Measurements from ENCODE around the gene CD1C. TPM values are rescaled to one million over a fixed set of nuclear protein-coding genes. Genes with fewer than 3 reads are reported as not detected.

The CD1C gene
- total RNA-seq, 8 experiments from 2014 or later: 0.62 TPM; not detected in 7

DNA sequence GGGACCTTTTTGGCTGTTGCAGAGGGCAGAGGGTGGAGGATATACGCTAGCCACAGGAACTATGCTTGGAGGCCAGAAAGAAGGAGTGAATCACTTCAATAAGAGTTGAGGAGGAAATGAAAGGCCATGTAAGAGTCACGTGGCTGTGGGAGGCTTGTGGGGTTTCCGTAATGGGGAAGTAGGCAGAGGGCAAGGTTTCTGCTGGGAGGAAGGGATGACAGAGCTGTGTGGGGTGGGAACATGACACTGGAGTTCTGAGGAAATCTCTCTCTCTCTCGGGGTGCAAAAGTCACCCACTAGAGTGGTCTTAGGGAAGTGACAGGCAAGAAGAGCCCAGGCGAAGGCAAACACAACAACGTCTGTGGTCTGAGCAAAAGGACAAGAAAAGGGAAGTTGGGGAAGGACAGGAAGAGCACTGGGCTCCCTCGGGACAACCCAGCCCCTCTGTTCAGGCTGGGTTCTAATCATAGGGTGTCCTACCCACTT lies 3.9 kb upstream of the CD1C start:
- 6 to 86% (median 48%) methylated on average over 1 to 7 of the region's 7 CpGs for WGBS, 10 experiments
- in situ Hi-C loops (cut with MboI; ENCODE audit: low pct_unique_long_range_greater_than_20kb in 2 of 9, low sequenced_read_pairs in 9 of 9, unreplicated experiment in 9 of 9): no loop called here
- ATAC-seq (replicated peaks in 6 of 8): peak in 1 of 8 experiments; percentile 17
- H3K4me1 ChIP-seq (replicated peaks in 1 of 2): no peaks in the 10 kb centered on the region
- H3K4me3 ChIP-seq: no peak overlapping the region
- no peak overlapping the region for H3K27ac ChIP-seq

GRCh38 chr1:158286487-158286886 lies 3.2 kb upstream of the CD1C start:
- no peaks in the 10 kb centered on the region for H3K4me1 ChIP-seq (replicated peaks in 1 of 2)
- H3K4me3 ChIP-seq: no peak overlapping the region
- no peak overlapping the region for H3K27ac ChIP-seq
- ATAC-seq (replicated peaks in 6 of 8): no peak
- in situ Hi-C loops (cut with MboI; ENCODE audit: low pct_unique_long_range_greater_than_20kb in 2 of 9, low sequenced_read_pairs in 9 of 9, unreplicated experiment in 9 of 9): no loop called here
- 22 to 100% (median 71%) methylated on average over 1 to 4 of the region's 4 CpGs; no CpG with 5 or more reads in 1 of the 10 experiments for WGBS, 10 experiments

DNA sequence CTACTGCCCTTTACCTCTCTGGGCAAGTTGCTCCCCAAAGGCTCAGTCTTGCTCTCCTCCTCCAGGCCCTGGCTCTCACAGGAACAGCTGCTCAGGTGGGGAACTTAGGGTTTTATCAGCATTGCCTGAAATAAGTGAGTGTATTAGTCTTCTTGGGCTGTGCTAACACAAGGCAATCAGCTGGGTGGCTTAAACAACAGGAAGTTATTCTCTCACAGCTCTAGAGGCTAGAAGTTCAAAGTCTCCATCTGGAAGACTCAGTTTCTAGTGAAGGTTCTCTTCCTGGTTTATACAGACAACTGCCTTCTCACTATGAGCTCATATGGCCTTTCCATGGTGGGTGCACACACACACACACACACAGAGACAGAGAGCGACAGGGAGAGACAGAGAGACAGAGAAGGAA lies 2.8 kb upstream of the CD1C start:
- Histone ChIP-seq H3K4me1 (replicated peaks in 1 of 2) (no peaks in the 10 kb centered on the region), H3K27ac (no peak overlapping the region), H3K4me3 (no peak overlapping the region)
- no peak for ATAC-seq (replicated peaks in 6 of 8)
- in situ Hi-C loops (cut with MboI; ENCODE audit: low pct_unique_long_range_greater_than_20kb in 2 of 9, low sequenced_read_pairs in 9 of 9, unreplicated experiment in 9 of 9): no loop called here
- WGBS, 10 experiments: 0 to 100% (median 83%) methylated on average over 1 of the region's 1 CpG; no CpG with 5 or more reads in 7 of the 10 experiments

- H3K4me1 ChIP-seq (replicated peaks in 1 of 2): no peaks in the 10 kb centered on the region
- in situ Hi-C loops (cut with MboI; ENCODE audit: low pct_unique_long_range_greater_than_20kb in 2 of 9, low sequenced_read_pairs in 9 of 9, unreplicated experiment in 9 of 9): no loop called here
- WGBS, 10 experiments: 11 to 100% (median 80%) methylated on average over 1 to 5 of the region's 5 CpGs; no CpG with 5 or more reads in 1 of the 10 experiments
- no peak overlapping the region for H3K27ac ChIP-seq
- H3K4me3 ChIP-seq: no peak overlapping the region
- ATAC-seq (replicated peaks in 6 of 8): no peak
Observed at GRCh38 chr1:158290321-158290844, 660 bp downstream of the CD1C start.

- ATAC-seq (replicated peaks in 6 of 8): no peak
- Histone ChIP-seq H3K4me3 (no peak overlapping the region), H3K27ac (no peak overlapping the region), H3K4me1 (replicated peaks in 1 of 2) (no peaks in the 10 kb centered on the region)
- WGBS, 10 experiments: 80% methylated on average over 1 of the region's 2 CpGs; no CpG with 5 or more reads in 9 of the 10 experiments
- in situ Hi-C loops (cut with MboI; ENCODE audit: low pct_unique_long_range_greater_than_20kb in 2 of 9, low sequenced_read_pairs in 9 of 9, unreplicated experiment in 9 of 9): no loop called here
Observed at GRCh38 chr1:158295791-158296190, 6.1 kb downstream of the CD1C start.

DNA sequence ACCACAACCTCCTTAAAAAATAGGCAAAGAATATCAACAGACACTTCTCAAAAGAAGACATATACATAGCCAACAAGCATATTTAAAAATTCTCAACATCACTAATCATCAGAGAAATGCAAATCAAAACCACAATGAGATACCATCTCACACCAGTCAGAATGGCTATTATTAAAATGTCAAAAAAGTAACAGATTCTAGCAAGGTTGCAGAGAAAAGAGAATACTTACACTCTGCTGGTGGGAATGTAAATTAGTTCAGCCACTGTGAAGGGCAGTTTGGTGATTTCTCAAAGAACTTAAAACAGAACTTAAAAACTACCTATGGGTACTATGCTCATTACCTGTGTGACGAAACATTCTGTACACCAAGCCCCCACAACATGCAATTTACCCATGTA lies 20.9 kb downstream of the CD1C start:
- in situ Hi-C loops (cut with MboI; ENCODE audit: low pct_unique_long_range_greater_than_20kb in 2 of 9, low sequenced_read_pairs in 9 of 9, unreplicated experiment in 9 of 9): no loop called here
- ATAC-seq (replicated peaks in 6 of 8): no peak
- 10 to 87% (median 67%) methylated on average over 1 of the region's 1 CpG; no CpG with 5 or more reads in 1 of the 10 experiments for WGBS, 10 experiments

DNA sequence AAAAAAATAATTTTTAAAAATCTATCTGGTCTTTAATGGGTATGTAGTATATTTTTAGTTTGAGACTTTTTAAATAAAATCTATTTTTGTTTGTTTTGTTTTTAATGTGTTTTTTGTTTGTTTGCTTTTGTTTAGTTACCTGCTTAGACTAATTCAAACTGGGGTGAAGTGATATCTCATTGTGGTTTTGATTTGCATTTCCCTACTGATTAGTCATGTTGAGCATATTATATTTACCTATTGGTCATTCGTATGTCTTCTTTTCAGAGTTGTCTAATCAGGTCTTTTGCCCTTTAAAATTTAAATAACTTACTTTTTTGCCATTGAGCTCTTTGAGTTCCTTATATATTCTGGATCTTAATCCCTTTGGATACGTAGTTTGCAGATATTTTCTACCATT lies 21.3 kb downstream of the CD1C start:
- Histone ChIP-seq H3K27ac (no peak overlapping the region), H3K4me3 (no peak overlapping the region), H3K4me1 (replicated peaks in 1 of 2) (no peaks in the 10 kb centered on the region)
- 0 to 86% (median 62%) methylated on average over 1 to 2 of the region's 2 CpGs for WGBS, 10 experiments
- in situ Hi-C loops (cut with MboI; ENCODE audit: low pct_unique_long_range_greater_than_20kb in 2 of 9, low sequenced_read_pairs in 9 of 9, unreplicated experiment in 9 of 9): no loop called here
- ATAC-seq (replicated peaks in 6 of 8): no peak

More for the DNA sequence above, 20.9 kb downstream of the CD1C start:
- Histone ChIP-seq H3K27ac (no peak overlapping the region), H3K4me3 (no peak overlapping the region), H3K4me1 (replicated peaks in 1 of 2) (no peaks in the 10 kb centered on the region)

DNA sequence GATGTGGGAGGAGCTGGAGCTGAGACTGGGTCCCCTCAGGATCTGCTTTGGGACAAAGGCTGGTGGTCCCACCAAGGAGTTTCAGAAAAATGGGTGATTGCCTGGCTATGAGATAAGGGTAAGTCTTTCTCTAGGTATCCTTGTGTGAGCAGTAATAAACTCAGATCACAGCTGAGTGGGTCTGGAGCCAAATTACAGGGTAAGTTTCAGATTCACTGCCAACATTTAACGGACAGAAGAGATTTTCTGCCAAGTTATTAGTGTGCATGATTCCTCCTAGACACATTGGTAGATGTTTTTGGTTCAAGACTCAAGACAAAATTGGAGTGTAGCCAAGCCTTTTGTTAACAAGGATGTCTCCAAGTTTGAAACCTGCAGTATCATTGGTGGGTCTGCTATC lies 34.1 kb downstream of the CD1C start:
- in situ Hi-C loops (cut with MboI; ENCODE audit: low pct_unique_long_range_greater_than_20kb in 2 of 9, low sequenced_read_pairs in 9 of 9, unreplicated experiment in 9 of 9): no loop called here
- ATAC-seq (replicated peaks in 6 of 8): no peak
- 0 to 100% (median 67%) methylated on average over 1 of the region's 1 CpG; no CpG with 5 or more reads in 5 of the 10 experiments for WGBS, 10 experiments

GRCh38 chr1:158324395-158324794 lies 34.7 kb downstream of the CD1C start:
- Histone ChIP-seq H3K27ac (no peak overlapping the region), H3K4me1 (replicated peaks in 1 of 2) (no peaks in the 10 kb centered on the region), H3K4me3 (no peak overlapping the region)
- in situ Hi-C loops (cut with MboI; ENCODE audit: low pct_unique_long_range_greater_than_20kb in 2 of 9, low sequenced_read_pairs in 9 of 9, unreplicated experiment in 9 of 9): no loop called here
- no peak for ATAC-seq (replicated peaks in 6 of 8)
- 21 to 94% (median 78%) methylated on average over 1 to 4 of the region's 4 CpGs; no CpG with 5 or more reads in 1 of the 10 experiments for WGBS, 10 experiments

More for the DNA sequence above, 34.1 kb downstream of the CD1C start:
- Histone ChIP-seq H3K27ac (no peak overlapping the region), H3K4me3 (no peak overlapping the region), H3K4me1 (replicated peaks in 1 of 2) (no peaks in the 10 kb centered on the region)

DNA sequence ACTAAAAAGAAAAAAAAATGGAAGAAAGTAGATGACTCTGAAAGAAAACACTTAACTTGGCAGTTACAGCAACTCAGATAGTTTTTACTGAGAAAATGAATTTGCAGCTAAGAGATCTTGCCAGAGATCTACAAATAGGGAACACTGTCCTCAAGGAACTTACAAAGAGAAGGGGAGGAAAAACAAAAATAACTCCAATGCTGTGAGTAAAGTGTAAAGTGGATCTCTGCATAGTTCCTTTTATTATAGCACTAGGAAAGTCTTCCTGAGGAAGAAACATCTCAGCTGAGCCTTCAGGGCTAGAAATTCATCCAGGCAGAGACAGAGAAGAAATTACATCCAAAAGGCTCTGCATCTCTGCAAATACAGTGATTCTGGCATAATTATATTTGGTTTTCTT lies 37.8 kb downstream of the CD1C start:
- in situ Hi-C loops (cut with MboI; ENCODE audit: low pct_unique_long_range_greater_than_20kb in 2 of 9, low sequenced_read_pairs in 9 of 9, unreplicated experiment in 9 of 9): no loop called here
- no peak overlapping the region for H3K27ac ChIP-seq
- no peak overlapping the region for H3K4me3 ChIP-seq
- no peak for ATAC-seq (replicated peaks in 6 of 8)
- no peaks in the 10 kb centered on the region for H3K4me1 ChIP-seq (replicated peaks in 1 of 2)

GRCh38 chr1:158328426-158328825 lies 38.7 kb downstream of the CD1C start:
- no peak overlapping the region for H3K4me3 ChIP-seq
- H3K27ac ChIP-seq: no peak overlapping the region
- no peaks in the 10 kb centered on the region for H3K4me1 ChIP-seq (replicated peaks in 1 of 2)
- WGBS, 10 experiments: 7 to 88% (median 71%) methylated on average over 2 to 3 of the region's 3 CpGs
- in situ Hi-C loops (cut with MboI; ENCODE audit: low pct_unique_long_range_greater_than_20kb in 2 of 9, low sequenced_read_pairs in 9 of 9, unreplicated experiment in 9 of 9): no loop called here
- ATAC-seq (replicated peaks in 6 of 8): no peak

GRCh38 chr1:158329300-158329699 lies 39.6 kb downstream of the CD1C start:
- Histone ChIP-seq H3K4me3 (no peak overlapping the region), H3K4me1 (replicated peaks in 1 of 2) (no peaks in the 10 kb centered on the region), H3K27ac (no peak overlapping the region)
- 8 to 87% (median 82%) methylated on average over 1 to 7 of the region's 7 CpGs; no CpG with 5 or more reads in 3 of the 10 experiments for WGBS, 10 experiments
- in situ Hi-C loops (cut with MboI; ENCODE audit: low pct_unique_long_range_greater_than_20kb in 2 of 9, low sequenced_read_pairs in 9 of 9, unreplicated experiment in 9 of 9): no loop called here
- no peak for ATAC-seq (replicated peaks in 6 of 8)

- WGBS, 10 experiments: 17 to 100% (median 72%) methylated on average over 1 to 3 of the region's 3 CpGs; no CpG with 5 or more reads in 3 of the 10 experiments
- in situ Hi-C loops (cut with MboI; ENCODE audit: low pct_unique_long_range_greater_than_20kb in 2 of 9, low sequenced_read_pairs in 9 of 9, unreplicated experiment in 9 of 9): no loop called here
- no peak overlapping the region for H3K27ac ChIP-seq
- H3K4me3 ChIP-seq: no peak overlapping the region
- peak in 1 of 8 experiments; percentile 18 for ATAC-seq (replicated peaks in 6 of 8)
- no peaks in the 10 kb centered on the region for H3K4me1 ChIP-seq (replicated peaks in 1 of 2)
Observed at GRCh38 chr1:158329733-158330132, 40.0 kb downstream of the CD1C start.

- in situ Hi-C loops (cut with MboI; ENCODE audit: low pct_unique_long_range_greater_than_20kb in 2 of 9, low sequenced_read_pairs in 9 of 9, unreplicated experiment in 9 of 9): no loop called here
- H3K4me1 ChIP-seq (replicated peaks in 1 of 2): no peaks in the 10 kb centered on the region
- ATAC-seq (replicated peaks in 6 of 8): no peak
- H3K27ac ChIP-seq: no peak overlapping the region
- 18 to 90% (median 75%) methylated on average over 2 to 11 of the region's 11 CpGs for WGBS, 10 experiments
- H3K4me3 ChIP-seq: no peak overlapping the region
Observed at GRCh38 chr1:158330391-158331105, 40.8 kb downstream of the CD1C start.

All from motor neuron (in vitro differentiated cells).